ENCODE results near the gene GAS7.
A peak's percentile ranks its signal among the peaks of the same experiment; 100 is the strongest.

The GAS7 gene

GRCh38 chr17:10234033-10234432 is 35.6 kb upstream of the GAS7 start:
- DNase-seq (ENCODE audit: low read depth, low spot score), result no peak
- ChIA-PET POLR2A (no interaction called here), CTCF (interaction anchor here (1.2 to 1.4 kb wide), 2 partner anchors 9 to 20 kb away, joined by 4 read pairs; no protein-coding TSS in a partner anchor)
- H3K4me3 ChIP-seq (ENCODE audit: low read depth, low read length), result no peak overlapping the region
- TF ChIP-seq CTCF (IDR thresholded peaks at IDR 0.05; ENCODE audit: insufficient read depth, low read length, missing control alignments), result no peak

- TF ChIP-seq CTCF (IDR thresholded peaks at IDR 0.05; ENCODE audit: insufficient read depth, low read length, missing control alignments), result no peak
- ChIA-PET POLR2A (no interaction called here), CTCF (no interaction called here)
- H3K4me3 ChIP-seq (ENCODE audit: low read depth, low read length), result no peak overlapping the region
- no peak for DNase-seq (ENCODE audit: low read depth, low spot score)
These were observed 34.8 kb upstream of the GAS7 start for GRCh38 chr17:10233161-10233560.

GRCh38 chr17:10229181-10229580 is 30.8 kb upstream of the GAS7 start:
- ChIA-PET POLR2A (no interaction called here), CTCF (interaction anchor here (0.8 to 1.8 kb wide), 5 partner anchors 11 to 240 kb away, joined by 3 to 5 read pairs (median 3); no protein-coding TSS in a partner anchor)
- DNase-seq (ENCODE audit: low read depth, low spot score), result no peak
- no peak for TF ChIP-seq CTCF (IDR thresholded peaks at IDR 0.05; ENCODE audit: insufficient read depth, low read length, missing control alignments)
- no peak overlapping the region for H3K4me3 ChIP-seq (ENCODE audit: low read depth, low read length)

GRCh38 chr17:10226930-10227695 is 28.7 kb upstream of the GAS7 start:
- CTCF ChIA-PET, result interaction anchor here (0.7 to 5.4 kb wide), 40 partner anchors 10 to 301 kb away, joined by 3 to 62 read pairs (median 4); partner anchors contain the start of gene GAS7
- no peak overlapping the region for H3K4me3 ChIP-seq (ENCODE audit: low read depth, low read length)
- TF ChIP-seq CTCF (IDR thresholded peaks at IDR 0.05; ENCODE audit: insufficient read depth, low read length, missing control alignments), result peak; percentile 85
- no peak for DNase-seq (ENCODE audit: low read depth, low spot score)
- POLR2A ChIA-PET, result no interaction called here

- CTCF ChIA-PET, result interaction anchor here (0.8 to 5.4 kb wide), 13 partner anchors 10 to 401 kb away, joined by 3 to 62 read pairs (median 4); no protein-coding TSS in a partner anchor
- DNase-seq (ENCODE audit: low read depth, low spot score), result no peak
- POLR2A ChIA-PET, result no interaction called here
- H3K4me3 ChIP-seq (ENCODE audit: low read depth, low read length), result no peak overlapping the region
- TF ChIP-seq CTCF (IDR thresholded peaks at IDR 0.05; ENCODE audit: insufficient read depth, low read length, missing control alignments), result no peak
These were observed 26.3 kb upstream of the GAS7 start for GRCh38 chr17:10224582-10225195.

- ChIA-PET CTCF (no interaction called here), POLR2A (no interaction called here)
- DNase-seq (ENCODE audit: low read depth, low spot score), result no peak
- H3K4me3 ChIP-seq (ENCODE audit: low read depth, low read length), result no peak overlapping the region
- no peak for TF ChIP-seq CTCF (IDR thresholded peaks at IDR 0.05; ENCODE audit: insufficient read depth, low read length, missing control alignments)
These were observed 20.8 kb upstream of the GAS7 start for GRCh38 chr17:10219193-10219592.
